ENCODE results near the gene ECI1. TPM values are rescaled to one million over a fixed set of nuclear protein-coding genes. Genes with fewer than 3 reads are reported as not detected.
A peak's percentile ranks its signal among the peaks of the same experiment; 100 is the strongest.

ECI1 gene
- total and polyA plus RNA-seq, 2 of the 13 experiments (the other 11 are each of a cell fraction or from before 2014, with no cell fraction given) = 82.0 to 102 TPM

DNA sequence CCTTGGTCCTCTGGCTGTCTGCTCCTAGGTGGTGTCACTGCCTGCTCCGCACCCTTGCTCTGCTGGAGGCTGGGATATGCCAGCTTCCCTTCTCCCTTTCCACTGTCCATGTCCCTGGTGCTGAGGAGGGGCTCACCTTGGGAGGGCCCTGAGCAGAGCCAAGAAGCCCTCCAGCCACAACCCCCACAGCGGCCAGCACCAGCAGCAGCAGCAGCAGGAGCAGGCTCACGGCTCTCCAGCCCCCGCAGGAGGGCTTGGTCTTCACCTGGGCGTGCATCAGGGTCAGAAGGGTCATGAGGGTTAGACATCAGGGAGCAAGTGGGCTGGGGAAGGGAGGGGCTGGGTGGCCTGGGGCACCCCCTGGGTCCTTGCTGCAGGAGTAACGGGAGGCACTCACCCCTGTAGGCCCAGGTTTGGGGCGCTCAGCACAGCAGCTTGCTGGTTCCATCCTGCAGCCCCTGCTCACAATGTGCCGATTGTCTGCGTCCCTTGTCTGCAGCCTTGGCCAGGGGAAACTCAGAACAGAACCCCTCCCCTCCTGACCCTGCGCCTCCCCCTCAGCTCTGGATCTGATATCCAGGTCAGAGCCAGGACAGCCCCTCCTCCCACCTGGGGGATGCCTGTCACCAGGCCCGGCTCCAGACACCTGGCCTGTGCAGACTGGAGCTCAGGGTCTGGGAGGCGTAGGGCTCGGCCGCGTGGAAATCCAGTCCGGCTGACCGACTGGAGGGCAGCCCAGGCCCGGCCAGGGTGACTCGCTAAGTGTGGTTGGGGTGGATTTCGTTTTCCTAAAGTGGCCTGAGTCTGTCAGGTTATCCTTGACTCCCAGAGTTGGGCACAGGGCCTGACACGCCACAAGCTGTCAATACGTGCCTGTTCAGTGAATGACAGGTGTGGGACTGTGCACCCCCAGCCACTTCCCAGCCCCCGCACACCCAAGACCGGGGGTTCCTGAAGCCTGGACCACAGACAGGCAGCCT is 40.7 kb downstream of the ECI1 start, which contains the start of gene BRICD5 (continued):
- TF ChIP-seq ZFP62 (CRISPR knock-in tag; IDR thresholded peaks at IDR 0.05) = no peak
- TF ChIP-seq ZNF563 (CRISPR knock-in tag; IDR thresholded peaks at IDR 0.05) = no peak
- TF ChIP-seq, protein P1, sequence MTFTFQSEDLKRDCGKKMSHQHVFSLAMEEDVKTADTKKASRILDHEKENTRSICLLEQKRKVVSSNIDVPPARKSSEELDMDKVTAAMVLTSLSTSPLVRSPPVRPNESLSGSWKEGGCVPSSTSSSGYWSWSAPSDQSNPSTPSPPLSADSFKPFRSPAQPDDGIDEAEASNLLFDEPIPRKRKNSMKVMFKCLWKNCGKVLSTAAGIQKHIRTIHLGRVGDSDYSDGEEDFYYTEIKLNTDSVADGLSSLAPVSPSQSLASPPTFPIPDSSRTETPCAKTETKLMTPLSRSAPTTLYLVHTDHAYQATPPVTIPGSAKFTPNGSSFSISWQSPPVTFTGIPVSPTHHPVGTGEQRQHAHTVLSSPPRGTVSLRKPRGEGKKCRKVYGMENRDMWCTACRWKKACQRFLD (CRISPR knock-in tag; IDR thresholded peaks at IDR 0.05; ENCODE audit: borderline replicate concordance) = no peak
- TF ChIP-seq ZNF605 (CRISPR knock-in tag; IDR thresholded peaks at IDR 0.05) = no peak
- TF ChIP-seq ESRRA (CRISPR knock-in tag; IDR thresholded peaks at IDR 0.05; ENCODE audit: low read depth) = no peak
- TF ChIP-seq, protein P2, sequence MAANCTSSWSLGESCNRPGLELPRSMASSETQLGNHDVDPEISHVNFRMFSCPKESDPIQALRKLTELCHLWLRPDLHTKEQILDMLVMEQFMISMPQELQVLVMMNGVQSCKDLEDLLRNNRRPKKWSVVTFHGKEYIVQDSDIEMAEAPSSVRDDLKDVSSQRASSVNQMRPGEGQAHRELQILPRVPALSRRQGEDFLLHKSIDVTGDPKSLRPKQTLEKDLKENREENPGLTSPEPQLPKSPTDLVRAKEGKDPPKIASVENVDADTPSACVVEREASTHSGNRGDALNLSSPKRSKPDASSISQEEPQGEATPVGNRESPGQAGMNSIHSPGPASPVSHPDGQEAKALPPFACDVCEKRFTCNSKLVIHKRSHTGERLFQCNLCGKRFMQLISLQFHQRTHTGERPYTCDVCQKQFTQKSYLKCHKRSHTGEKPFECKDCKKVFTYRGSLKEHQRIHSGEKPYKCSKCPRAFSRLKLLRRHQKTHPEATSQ (CRISPR knock-in tag; IDR thresholded peaks at IDR 0.05; ENCODE audit: borderline replicate concordance) = no peak
- no peak for TF ChIP-seq THYN1 (CRISPR knock-in tag; IDR thresholded peaks at IDR 0.05; ENCODE audit: borderline replicate concordance, low read depth)
- TF ChIP-seq ZBTB38 (CRISPR knock-in tag; IDR thresholded peaks at IDR 0.05) = no peak
- TF ChIP-seq ONECUT2 (CRISPR knock-in tag; IDR thresholded peaks at IDR 0.05) = no peak
- no peak for TF ChIP-seq RCOR2 (CRISPR knock-in tag; IDR thresholded peaks at IDR 0.05)
- TF ChIP-seq GFI1 (CRISPR knock-in tag; IDR thresholded peaks at IDR 0.05; ENCODE audit: borderline replicate concordance) = no peak
- no peak for TF ChIP-seq RFX3 (CRISPR knock-in tag; IDR thresholded peaks at IDR 0.05)
- TF ChIP-seq NCOA2 (CRISPR knock-in tag; IDR thresholded peaks at IDR 0.05) = peak; percentile 17; the same call in 1 of the 2 replicates
- no peak for TF ChIP-seq TBL1XR1 (IDR thresholded peaks at IDR 0.05; ENCODE audit: borderline replicate concordance, low read length, partially characterized antibody)
- TF ChIP-seq ZNF773 (CRISPR knock-in tag; IDR thresholded peaks at IDR 0.05; ENCODE audit: borderline replicate concordance) = no peak
- TF ChIP-seq GZF1 (CRISPR knock-in tag; IDR thresholded peaks at IDR 0.05) = no peak
- no peak for TF ChIP-seq ZNF747 (CRISPR knock-in tag; IDR thresholded peaks at IDR 0.05; ENCODE audit: borderline replicate concordance)
- TF ChIP-seq ZNF143 (CRISPR knock-in tag; IDR thresholded peaks at IDR 0.05) = no peak
- TF ChIP-seq STAG1 (CRISPR knock-in tag; IDR thresholded peaks at IDR 0.05) = no peak
- TF ChIP-seq, protein P3, sequence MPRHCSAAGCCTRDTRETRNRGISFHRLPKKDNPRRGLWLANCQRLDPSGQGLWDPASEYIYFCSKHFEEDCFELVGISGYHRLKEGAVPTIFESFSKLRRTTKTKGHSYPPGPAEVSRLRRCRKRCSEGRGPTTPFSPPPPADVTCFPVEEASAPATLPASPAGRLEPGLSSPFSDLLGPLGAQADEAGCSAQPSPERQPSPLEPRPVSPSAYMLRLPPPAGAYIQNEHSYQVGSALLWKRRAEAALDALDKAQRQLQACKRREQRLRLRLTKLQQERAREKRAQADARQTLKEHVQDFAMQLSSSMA (CRISPR knock-in tag; IDR thresholded peaks at IDR 0.05) = 0 out of 2 replicates have a peak, but pooled peaks have one; percentile 38
- 0 out of 2 replicates have a peak, but pooled peaks have one; percentile 41 for TF ChIP-seq SRY (CRISPR knock-in tag; IDR thresholded peaks at IDR 0.05)
- TF ChIP-seq SP2 (CRISPR knock-in tag; IDR thresholded peaks at IDR 0.05) = no peak
- no peak for TF ChIP-seq ZNF329 (CRISPR knock-in tag; IDR thresholded peaks at IDR 0.05; ENCODE audit: low read depth)
- peak; percentile 13; the same call in 1 of the 2 replicates for TF ChIP-seq ZNF331 (CRISPR knock-in tag; IDR thresholded peaks at IDR 0.05)
- TF ChIP-seq, protein P4, sequence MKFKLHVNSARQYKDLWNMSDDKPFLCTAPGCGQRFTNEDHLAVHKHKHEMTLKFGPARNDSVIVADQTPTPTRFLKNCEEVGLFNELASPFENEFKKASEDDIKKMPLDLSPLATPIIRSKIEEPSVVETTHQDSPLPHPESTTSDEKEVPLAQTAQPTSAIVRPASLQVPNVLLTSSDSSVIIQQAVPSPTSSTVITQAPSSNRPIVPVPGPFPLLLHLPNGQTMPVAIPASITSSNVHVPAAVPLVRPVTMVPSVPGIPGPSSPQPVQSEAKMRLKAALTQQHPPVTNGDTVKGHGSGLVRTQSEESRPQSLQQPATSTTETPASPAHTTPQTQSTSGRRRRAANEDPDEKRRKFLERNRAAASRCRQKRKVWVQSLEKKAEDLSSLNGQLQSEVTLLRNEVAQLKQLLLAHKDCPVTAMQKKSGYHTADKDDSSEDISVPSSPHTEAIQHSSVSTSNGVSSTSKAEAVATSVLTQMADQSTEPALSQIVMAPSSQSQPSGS (CRISPR knock-in tag; IDR thresholded peaks at IDR 0.05) = 0 out of 2 replicates have a peak, but pooled peaks have one; percentile 22

Measured in HepG2 (cell line).